Measurements from ENCODE around the gene ZNF555. TPM values are rescaled to one million over a fixed set of nuclear protein-coding genes. Genes with fewer than 3 reads are reported as not detected.

The ZNF555 gene
- total and polyA plus RNA-seq, 10 of the 15 experiments (the other 5 are each of a cell fraction or from before 2014, with no cell fraction given), result 0.58 to 1.9 (median 1.2) TPM

GRCh38 chr19:2805991-2806649 is 35.2 kb upstream of the ZNF555 start:
- no peak overlapping the region for H3K9ac ChIP-seq (ENCODE audit: control insufficient read depth, insufficient read depth, low read length)
- H3K27ac ChIP-seq (ENCODE audit: control insufficient read depth, insufficient read depth), result no peak overlapping the region
- H3K4me2 ChIP-seq (ENCODE audit: control insufficient read depth, insufficient read depth), result no peak overlapping the region
- H3K4me3 ChIP-seq, result no peak overlapping the region
- SMC1A ChIA-PET (ENCODE audit: uncharacterized antibody, unreplicated experiment), result no interaction called here
- no peak for FAIRE-seq
- CTCF ChIA-PET, result no interaction called here
- no peaks in the 10 kb centered on the region for H4K20me1 ChIP-seq (ENCODE audit: control insufficient read depth, insufficient read depth)
- 82% methylated on average over 21 of the region's 23 CpGs for WGBS (ENCODE audit: insufficient coverage, insufficient replicate concordance, low lambda C conversion rate, missing lambda C conversion rate)
- no peak for DNase-seq (ENCODE audit: low read depth, low spot score)
- intact Hi-C loops (cut with micrococcal nuclease; ENCODE audit: unreplicated experiment) (no loop called here), in situ Hi-C loops (cut with MboI) (no loop called here)
- BruUV-seq (replicated peaks), result no TSS peak
- ATAC-seq, result no peak
- H3K27me3 ChIP-seq (replicated peaks in 1 of 2; ENCODE audit: control insufficient read depth in 2 of 2, insufficient read depth in 2 of 2, low read length in 1 of 2), result no peaks in the 10 kb centered on the region
- H2AFZ ChIP-seq (ENCODE audit: control insufficient read depth, low read depth, low read length), result no peak overlapping the region
- no peaks in the 10 kb centered on the region; the same call in 2 of the 3 replicates for H3K9me3 ChIP-seq (replicated peaks; ENCODE audit: control insufficient read depth, insufficient read depth, low read length)
- no peaks in the 10 kb centered on the region for H3K4me1 ChIP-seq (ENCODE audit: control insufficient read depth, insufficient read depth, low read length)
- RAD21 ChIA-PET (ENCODE audit: unreplicated experiment), result no interaction called here
- no peaks in the 10 kb centered on the region for H3K79me2 ChIP-seq (ENCODE audit: control insufficient read depth, insufficient read depth, low read length)
- peaks cover 28 to 57% of the 10 kb centered on the region in 2 experiments for H3K36me3 ChIP-seq (ENCODE audit: control insufficient read depth in 2 of 2, insufficient read depth in 2 of 2, low read length in 1 of 2)
- POLR2A ChIA-PET, result no interaction called here
- 0 out of 2 replicates have a peak, but pooled peaks have one; percentile 25 for TF ChIP-seq POLR2A (IDR thresholded peaks at IDR 0.05; ENCODE audit: low read depth, low read length)
- TF ChIP-seq, protein P1, sequence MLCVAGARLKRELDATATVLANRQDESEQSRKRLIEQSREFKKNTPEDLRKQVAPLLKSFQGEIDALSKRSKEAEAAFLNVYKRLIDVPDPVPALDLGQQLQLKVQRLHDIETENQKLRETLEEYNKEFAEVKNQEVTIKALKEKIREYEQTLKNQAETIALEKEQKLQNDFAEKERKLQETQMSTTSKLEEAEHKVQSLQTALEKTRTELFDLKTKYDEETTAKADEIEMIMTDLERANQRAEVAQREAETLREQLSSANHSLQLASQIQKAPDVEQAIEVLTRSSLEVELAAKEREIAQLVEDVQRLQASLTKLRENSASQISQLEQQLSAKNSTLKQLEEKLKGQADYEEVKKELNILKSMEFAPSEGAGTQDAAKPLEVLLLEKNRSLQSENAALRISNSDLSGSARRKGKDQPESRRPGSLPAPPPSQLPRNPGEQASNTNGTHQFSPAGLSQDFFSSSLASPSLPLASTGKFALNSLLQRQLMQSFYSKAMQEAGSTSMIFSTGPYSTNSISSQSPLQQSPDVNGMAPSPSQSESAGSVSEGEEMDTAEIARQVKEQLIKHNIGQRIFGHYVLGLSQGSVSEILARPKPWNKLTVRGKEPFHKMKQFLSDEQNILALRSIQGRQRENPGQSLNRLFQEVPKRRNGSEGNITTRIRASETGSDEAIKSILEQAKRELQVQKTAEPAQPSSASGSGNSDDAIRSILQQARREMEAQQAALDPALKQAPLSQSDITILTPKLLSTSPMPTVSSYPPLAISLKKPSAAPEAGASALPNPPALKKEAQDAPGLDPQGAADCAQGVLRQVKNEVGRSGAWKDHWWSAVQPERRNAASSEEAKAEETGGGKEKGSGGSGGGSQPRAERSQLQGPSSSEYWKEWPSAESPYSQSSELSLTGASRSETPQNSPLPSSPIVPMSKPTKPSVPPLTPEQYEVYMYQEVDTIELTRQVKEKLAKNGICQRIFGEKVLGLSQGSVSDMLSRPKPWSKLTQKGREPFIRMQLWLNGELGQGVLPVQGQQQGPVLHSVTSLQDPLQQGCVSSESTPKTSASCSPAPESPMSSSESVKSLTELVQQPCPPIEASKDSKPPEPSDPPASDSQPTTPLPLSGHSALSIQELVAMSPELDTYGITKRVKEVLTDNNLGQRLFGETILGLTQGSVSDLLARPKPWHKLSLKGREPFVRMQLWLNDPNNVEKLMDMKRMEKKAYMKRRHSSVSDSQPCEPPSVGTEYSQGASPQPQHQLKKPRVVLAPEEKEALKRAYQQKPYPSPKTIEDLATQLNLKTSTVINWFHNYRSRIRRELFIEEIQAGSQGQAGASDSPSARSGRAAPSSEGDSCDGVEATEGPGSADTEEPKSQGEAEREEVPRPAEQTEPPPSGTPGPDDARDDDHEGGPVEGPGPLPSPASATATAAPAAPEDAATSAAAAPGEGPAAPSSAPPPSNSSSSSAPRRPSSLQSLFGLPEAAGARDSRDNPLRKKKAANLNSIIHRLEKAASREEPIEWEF (IDR thresholded peaks at IDR 0.05; ENCODE audit: insufficient replicate concordance, low read depth, low read length), result no peak
- no peak for TF ChIP-seq BCL11A (IDR thresholded peaks at IDR 0.05; ENCODE audit: low read depth, low read length)
- no peak for TF ChIP-seq POU2F2 (IDR thresholded peaks at IDR 0.05; ENCODE audit: borderline replicate concordance, low read depth, low read length)
- TF ChIP-seq KLF5 (IDR thresholded peaks at IDR 0.05; ENCODE audit: partially characterized antibody), result no peak
